ENCODE data around the gene DTWD2.
"Not testable (repeated sequence)": the region's sequence is repeated elsewhere in the genome, so short reads cannot be mapped to it uniquely, and the experiment has no call there.

Gene DTWD2

GRCh38 chr5:118998861-118999260 lies 10.5 kb upstream of the DTWD2 start:
- not testable (repeated sequence) for DNase-seq (ENCODE audit: low read depth in 2 of 2, low spot score in 1 of 2)

DNA sequence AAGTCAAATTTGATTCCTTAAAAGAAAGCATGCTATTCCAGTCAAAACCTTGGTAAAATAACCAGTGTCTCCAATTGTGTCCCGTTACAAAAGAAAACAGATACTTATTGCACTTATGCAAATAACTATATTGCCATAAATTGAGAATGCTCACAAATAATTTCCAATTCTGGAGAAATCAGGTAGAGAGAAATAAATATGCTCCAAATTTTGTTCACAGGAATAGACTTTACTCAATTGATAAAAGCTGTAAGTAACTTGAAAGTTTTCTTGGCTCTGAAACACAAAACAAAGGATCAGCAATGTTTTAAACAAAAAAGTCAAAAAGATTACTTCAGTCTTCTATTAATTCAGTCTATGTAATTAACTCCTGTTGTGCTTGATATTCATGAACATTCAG lies 7.8 kb upstream of the DTWD2 start:
- no peak for DNase-seq (ENCODE audit: low read depth in 2 of 2, low spot score in 1 of 2)

DNA sequence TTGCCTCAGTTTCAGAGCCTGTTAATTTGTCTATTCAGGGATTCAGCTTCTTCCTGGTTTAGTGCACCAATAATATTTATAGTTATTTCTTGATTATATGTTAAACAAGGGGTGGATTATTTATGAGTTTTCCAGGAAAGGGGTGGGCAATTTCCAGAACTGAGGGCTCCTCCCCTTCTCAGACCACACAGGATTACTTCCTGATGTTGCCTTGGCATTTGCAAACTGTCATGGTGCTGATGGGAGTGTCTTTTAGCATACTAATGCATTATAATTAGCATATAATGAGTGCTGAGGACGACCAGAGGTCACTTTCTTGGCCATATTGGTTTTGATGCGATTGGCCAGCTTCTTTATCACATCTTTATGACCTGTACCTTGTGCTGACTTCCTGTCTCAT lies 6.2 kb upstream of the DTWD2 start:
- no peak for DNase-seq (ENCODE audit: low read depth in 2 of 2, low spot score in 1 of 2)

DNA sequence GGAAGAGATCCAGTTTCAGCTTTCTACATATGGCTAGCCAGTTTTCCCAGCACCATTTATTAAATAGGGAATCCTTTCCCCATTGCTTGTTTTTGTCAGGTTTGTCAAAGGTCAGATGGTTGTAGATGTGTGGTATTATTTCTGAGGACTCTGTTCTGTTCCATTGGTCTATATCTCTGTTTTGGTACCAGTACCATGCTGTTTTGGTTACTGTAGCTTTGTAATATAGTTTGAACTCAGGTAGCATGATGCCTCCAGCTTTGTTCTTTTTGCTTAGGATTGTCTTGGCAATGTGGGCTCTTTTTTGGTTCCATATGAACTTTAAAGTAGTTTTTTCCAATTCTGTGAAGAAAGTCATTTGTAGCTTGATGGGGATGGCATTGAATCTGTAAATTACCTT lies 4.8 kb upstream of the DTWD2 start:
- DNase-seq (ENCODE audit: low read depth in 2 of 2, low spot score in 1 of 2), result not testable (repeated sequence)

DNA sequence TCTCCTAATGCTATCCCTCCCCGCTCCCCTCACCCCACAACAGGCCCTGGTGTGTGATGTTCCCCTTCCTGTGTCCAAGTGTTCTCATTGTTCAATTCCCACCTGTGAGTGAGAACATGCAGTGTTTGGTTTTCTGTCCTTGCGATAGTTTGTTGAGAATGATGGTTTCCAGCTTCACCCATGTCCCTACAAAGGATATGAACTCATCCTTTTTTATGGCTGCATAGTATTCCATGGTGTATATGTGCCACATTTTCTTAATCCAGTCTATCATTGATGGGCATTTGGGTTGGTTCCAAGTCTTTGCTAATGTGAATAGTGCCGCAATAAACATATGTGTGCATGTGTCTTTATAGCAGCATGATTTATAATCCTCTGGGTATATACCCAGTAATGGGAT lies 3.7 kb upstream of the DTWD2 start:
- DNase-seq (ENCODE audit: low read depth in 2 of 2, low spot score in 1 of 2), result not testable (repeated sequence)

DNA sequence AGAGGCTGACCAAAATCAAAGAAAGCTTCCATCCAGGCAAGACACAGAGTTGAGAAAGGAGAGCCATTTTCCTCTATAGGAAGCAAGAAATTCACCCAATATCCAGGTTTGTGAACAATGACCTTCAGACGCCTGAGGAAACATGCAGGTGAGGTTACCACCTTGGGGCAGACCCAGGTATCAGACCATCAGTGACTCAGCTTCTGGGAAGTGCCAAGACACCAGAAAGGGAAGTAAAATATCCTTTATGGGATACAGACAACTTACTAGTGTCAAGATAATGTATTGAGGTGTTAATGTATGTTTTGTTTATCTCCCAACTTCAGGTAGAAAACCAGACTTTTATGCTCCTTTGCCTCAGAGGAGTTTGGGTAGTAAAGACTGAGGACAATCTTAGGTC lies 2.2 kb upstream of the DTWD2 start:
- no peak for DNase-seq (ENCODE audit: low read depth in 2 of 2, low spot score in 1 of 2)

DNA sequence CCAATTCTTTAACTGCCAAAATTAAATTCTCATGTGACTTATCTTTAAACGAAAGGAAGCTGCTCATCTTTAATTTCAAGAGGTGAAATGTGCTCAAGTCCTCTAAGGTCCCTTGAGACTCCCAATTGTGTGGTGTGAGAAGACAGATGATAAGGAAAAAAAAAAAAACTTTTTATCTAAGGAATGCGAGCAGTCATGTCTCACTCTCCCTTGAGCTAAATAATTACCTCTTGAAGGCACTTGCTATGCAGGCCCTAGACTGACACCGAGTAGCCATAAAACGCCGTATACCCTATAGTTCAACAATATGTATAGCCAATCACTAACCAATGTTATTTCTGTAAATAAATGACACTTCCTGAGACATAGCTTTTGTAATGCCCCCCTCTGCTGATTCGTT lies 1.5 kb upstream of the DTWD2 start:
- DNase-seq (ENCODE audit: low read depth in 2 of 2, low spot score in 1 of 2), result no peak

- DNase-seq (ENCODE audit: low read depth in 2 of 2, low spot score in 1 of 2), result no peak
Observed at GRCh38 chr5:118988866-118989180, 476 bp upstream of the DTWD2 start.

GRCh38 chr5:118984602-118985001 lies 3.7 kb downstream of the DTWD2 start:
- DNase-seq (ENCODE audit: low read depth in 2 of 2, low spot score in 1 of 2), result no peak

DNA sequence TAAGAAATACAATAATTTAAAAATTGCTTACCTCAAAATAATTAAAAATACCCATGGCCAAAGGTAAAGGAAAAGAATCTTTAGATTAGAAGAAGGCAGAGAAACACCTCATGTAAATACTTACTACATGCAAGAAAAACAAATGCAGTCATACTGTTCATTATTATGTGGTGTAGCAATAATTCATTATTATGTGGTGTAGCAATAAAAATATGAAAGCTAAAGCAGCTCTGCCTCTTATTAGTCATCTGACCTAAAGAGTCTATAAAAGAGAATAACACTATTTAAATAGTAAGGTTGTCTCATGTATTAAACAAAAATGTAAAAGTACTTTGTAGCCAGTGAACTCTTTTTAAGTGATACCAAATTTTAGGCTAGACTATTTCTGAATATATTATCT lies 6.6 kb downstream of the DTWD2 start:
- no peak for DNase-seq (ENCODE audit: low read depth in 2 of 2, low spot score in 1 of 2)

GRCh38 chr5:118980438-118980837 lies 7.9 kb downstream of the DTWD2 start:
- DNase-seq (ENCODE audit: low read depth in 2 of 2, low spot score in 1 of 2), result no peak

DNA sequence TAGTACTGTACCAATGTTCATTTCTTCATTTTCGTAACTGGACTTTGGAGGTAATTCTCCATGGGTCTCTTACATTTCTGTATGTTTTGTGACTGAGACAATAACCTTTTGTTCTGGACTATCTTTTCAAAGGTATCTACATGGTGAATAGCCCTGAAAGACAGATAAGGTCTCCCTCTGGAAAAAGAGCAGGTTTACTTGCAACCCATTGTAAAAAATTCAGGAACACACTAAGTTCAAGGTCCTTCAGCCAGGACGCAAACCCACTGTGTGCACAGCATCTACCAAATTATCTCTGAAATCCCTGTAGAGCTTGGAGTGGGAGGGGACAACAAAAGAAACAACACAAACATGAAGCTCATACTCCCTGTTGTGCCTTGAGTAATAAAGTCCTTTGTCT lies 8.3 kb downstream of the DTWD2 start:
- no peak for DNase-seq (ENCODE audit: low read depth in 2 of 2, low spot score in 1 of 2)

DNA sequence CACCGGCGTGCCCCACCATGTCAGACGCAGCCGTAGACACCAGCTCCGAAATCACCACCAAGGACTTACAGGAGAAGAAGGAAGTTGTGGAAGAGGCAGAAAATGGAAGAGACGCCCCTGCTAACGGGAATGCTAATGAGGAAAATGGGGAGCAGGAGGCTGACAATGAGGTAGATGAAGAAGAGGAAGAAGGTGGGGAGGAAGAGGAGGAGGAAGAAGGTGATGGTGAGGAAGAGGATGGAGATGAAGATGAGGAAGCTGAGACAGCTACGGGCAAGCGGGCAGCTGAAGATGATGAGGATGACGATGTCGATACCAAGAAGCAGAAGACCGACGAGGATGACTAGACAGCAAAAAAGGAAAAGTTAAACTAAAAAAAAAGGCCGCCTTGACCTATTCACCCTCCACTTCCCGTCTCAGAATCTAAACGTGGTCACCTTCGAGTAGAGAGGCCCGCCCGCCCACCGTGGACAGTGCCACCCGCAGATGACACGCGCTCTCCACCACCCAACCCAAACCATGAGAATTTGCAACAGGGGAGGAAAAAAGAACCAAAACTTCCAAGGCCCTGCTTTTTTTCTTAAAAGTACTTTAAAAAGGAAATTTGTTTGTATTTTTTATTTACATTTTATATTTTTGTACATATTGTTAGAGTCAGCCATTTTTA lies 14.4 kb downstream of the DTWD2 start:
- not testable (repeated sequence) for DNase-seq (ENCODE audit: low read depth in 2 of 2, low spot score in 1 of 2)

GRCh38 chr5:118968925-118969375 lies 19.4 kb downstream of the DTWD2 start:
- no peak for DNase-seq (ENCODE audit: low read depth in 2 of 2, low spot score in 1 of 2)

- no peak for DNase-seq (ENCODE audit: low read depth in 2 of 2, low spot score in 1 of 2)
Observed at GRCh38 chr5:118968406-118968911, 19.9 kb downstream of the DTWD2 start.

GRCh38 chr5:118967059-118967508 lies 21.3 kb downstream of the DTWD2 start:
- DNase-seq (ENCODE audit: low read depth in 2 of 2, low spot score in 1 of 2), result no peak

DNA sequence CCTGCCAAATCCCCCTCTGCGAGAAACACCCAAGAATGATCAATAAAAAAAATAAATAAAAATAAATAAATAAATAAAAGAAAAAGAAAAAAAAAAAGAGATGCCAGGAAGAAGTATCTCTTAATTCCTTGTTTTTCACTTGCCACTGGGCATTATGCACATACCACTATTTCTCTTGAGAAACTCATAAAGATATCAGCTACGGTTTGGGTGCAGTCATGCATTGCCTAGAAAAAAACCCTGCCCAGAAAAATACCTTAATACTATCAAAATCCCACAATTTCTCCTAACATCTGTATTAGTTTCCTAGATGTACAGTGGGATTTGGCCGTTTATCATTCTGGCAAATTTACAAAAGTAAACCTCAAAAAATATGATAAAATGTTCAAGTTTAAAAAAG lies 22.5 kb downstream of the DTWD2 start:
- no peak for DNase-seq (ENCODE audit: low read depth in 2 of 2, low spot score in 1 of 2)

- DNase-seq (ENCODE audit: low read depth in 2 of 2, low spot score in 1 of 2), result not testable (repeated sequence)
Observed at GRCh38 chr5:118964970-118965369, 23.4 kb downstream of the DTWD2 start.

- not testable (repeated sequence) for DNase-seq (ENCODE audit: low read depth in 2 of 2, low spot score in 1 of 2)
Observed at GRCh38 chr5:118964388-118964787, 24.0 kb downstream of the DTWD2 start.

DNA sequence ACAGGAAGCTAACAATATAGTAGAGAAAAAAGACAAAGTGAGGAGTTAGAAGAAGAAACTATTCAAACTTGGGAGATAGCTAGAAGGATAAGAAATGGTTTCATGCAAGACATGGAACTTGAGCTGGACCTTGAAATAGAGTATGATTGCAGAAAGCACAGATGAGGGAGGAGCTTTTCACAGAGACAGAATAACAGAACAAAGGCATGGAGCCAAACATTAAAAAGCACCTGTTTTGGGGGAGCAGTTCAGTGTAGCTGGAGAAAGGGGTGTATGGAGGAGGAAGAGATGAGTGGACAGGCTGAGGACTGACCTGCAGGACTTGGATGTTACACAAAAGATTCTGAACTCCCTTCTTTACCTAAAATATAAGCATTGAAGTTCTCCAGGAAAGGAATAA lies 25.2 kb downstream of the DTWD2 start:
- DNase-seq (ENCODE audit: low read depth in 2 of 2, low spot score in 1 of 2), result no peak

DNA sequence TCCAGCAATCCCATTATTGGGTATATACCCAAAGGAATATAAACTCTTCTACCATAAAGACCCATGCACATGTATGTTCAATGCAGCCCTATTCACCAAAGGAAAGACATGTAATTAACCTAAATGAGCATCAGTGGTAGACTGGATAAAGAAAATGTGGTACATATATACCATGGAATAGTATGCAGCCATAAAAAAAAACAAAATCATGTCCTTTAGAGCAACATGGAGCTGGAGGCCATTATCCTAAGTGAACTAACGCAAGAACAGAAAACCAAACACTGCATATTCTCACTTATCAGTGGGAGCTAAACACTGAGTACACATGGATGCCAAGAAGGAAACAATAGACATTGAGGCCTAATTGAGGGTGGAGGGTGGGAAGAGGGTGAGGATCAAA lies 27.8 kb downstream of the DTWD2 start:
- DNase-seq (ENCODE audit: low read depth in 2 of 2, low spot score in 1 of 2), result no peak

DNA sequence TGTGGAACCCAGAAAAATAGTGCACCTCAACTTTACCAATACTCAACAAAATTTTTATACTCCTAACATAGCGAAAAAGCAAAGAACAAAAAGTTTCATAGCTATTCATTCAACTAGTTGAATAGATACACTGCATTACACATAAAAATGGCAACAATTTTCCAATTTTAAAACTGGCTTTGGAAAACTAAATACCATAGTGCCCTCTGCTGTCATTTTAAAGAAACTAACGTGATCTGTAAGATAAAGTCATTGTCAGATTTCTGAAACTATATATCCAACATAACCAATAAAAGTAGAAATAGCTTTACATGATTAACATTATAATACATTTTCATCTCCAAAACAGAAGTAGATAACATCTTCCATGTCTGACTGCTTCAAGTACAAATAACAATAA lies 31.6 kb downstream of the DTWD2 start:
- DNase-seq (ENCODE audit: low read depth in 2 of 2, low spot score in 1 of 2), result no peak

GRCh38 chr5:118953652-118954005 lies 34.7 kb downstream of the DTWD2 start:
- DNase-seq (ENCODE audit: low read depth in 2 of 2, low spot score in 1 of 2), result no peak
